Dermis microvascular lymphatic vessel endothelial cell (primary cell): Measurements from ENCODE around the gene NKD1. TPM values are rescaled to one million over a fixed set of nuclear protein-coding genes. Genes with fewer than 3 reads are reported as not detected.

ENCODE experiments used
- DNase-seq, 2 donors: peaks; one replicate each; pipeline versions ENCODE4 v3.0.0 to v3.0.0-alpha.2; 2010; ENCODE audit warnings: low read depth in 2 of 2
- total RNA-seq: library from RNA; depleted of rRNA; stranded (reverse); fragments of >200 nt; gene quantifications from 2 replicates; pipeline ENCODE4 v1.2.1, GENCODE V29; 2014

The NKD1 gene
- total RNA-seq, 1 donor from 2014 or later: under 0.01 TPM

DNA sequence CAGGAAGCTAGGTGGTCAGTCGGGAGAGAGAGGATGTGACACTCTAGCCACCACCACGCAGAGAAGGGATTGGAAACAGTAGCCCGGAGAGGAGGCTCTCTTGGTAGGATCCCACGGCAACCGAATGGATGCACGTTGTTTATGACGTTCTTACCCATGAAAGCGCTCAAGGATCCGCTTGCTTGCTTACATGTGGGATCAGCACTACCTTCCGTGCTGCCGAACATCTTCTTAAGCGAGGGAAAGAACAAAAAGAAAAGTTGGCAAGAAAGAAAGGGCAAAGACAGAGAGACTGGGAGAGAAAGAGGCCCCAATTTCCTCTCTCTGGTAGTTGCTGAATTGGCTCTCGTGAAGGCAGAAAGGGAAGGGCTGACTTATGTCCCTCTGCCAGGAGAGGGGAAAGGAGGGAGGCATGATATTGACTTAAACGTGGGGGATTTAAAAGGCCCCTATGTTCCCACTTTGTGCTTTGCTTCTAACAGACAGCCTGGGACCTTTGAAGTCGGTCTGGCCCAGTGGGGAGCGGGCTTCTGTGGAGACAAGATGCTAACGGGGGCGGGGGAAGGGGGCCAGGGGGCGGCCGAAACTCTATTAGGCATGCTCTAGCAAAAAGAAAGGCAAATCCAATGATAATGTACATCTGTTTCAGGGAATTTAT lies 97.5 kb downstream of the NKD1 start:
- no peak for DNase-seq

DNA sequence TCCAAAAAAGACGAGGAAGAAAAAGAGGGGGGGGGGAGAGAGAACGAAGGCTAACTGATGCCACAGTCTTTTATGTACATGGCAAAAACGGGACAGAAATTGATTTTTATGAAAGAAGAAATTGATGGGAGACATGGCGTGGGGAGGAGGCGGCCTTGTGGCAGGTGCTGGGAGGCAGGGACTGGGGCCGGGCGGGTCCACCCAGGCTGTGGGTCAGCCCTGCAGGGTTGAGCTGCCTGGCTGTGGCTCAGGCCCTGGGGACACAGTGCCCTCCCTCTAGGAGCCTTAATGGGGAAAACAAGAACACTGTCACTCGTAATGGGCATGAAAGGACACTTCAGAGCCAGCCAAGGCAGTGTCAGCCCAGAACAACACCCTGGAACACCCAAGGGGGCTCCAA lies 98.1 kb downstream of the NKD1 start:
- DNase-seq: no peak

DNA sequence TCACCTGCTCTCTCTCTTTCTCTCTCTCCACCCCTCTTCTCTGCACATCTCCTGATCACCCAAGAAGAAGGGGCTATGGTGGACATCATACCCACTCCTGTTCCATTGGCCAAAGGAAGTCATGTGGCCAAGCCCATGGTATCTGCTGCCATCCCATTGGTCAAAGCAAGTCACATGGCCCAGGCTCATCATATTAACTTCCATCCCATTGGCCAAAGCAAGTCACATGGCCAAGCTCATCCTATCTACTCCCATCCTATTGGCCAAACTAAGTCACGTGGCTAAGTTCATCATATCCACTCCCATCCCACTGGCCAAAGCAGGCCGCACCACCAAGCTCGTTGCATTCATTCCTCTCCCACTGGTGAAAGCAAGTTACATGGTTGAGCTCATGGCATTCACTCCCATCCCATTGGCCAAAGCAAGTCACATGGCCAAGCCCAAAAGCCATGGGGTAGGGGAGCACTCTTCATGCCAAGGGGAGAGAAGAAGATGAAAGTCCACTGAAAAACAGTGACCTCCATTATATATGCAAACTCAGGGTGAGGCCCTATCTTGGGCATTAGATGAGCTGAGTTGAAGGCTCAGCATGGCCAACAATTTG lies 103.7 kb downstream of the NKD1 start:
- no peak for DNase-seq

DNA sequence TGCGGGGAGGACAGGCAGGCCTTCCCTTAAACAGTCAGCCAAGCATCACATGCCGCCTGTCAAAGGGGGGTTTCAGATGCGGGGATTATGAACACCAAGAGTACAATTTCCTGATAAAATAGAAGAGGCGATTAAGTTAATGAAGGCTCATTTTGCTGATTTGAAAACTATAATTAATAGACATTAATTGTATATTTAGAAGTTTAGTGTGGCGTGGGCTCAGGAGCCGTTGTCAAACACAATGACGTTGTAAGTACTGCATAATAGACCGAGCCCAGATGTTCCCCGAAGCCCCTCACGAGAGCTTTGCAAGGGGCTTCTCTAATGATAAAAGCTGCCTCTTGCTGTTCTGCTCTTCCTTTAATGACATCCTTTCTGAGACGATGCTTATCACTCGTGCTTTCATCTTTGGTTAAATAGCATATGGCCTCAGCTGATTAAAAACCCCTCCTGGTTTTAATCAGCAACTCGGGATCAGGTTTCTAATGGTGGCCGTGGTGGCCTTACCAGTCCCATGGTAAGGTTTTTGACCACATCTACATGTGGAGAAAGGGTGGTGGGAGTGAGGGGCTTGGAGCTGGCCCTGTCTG lies 104.7 kb downstream of the NKD1 start:
- no peak for DNase-seq

DNA sequence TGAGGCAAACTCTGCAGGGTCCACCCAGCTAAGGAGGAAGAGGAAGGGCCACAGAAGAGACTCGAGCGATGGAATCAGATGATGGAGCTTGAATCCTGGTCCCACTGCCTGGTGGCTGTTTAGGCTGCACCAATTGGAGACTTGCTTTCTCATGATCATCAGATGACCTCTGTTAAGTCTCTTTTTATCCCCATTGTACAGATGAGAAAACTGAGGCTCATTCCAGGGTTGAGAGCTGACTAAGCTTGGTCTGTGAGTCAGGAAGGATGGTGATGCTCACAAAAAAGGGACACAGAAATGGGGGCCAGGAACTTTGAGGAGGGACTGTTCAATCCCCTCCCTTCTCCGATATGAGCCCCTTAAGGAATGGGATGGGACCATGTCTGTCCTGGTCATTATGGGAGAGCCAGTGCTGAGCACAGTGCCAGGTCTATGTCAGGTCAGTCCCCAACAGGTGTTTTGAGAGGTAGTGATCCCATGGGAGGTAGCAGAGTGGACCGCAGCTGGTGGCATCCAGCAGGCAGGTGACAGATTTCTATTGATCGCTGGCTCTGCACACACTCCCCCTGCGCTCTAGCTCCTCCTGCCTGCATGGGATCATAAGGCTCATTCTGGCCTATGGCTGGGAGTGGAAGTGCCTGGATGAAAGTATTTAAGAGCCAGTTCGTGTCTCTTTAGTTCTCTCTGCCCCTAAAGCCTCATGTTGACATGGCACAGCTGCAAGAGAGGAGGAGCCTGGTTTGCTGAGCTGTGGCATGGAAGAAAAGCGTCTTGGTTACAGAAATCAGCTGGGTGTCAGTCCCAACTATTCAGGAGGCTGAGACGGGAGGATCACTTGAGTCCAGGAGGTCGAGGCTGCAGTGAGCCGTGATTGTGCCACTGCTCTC lies 105.7 kb downstream of the NKD1 start:
- no peak for DNase-seq

DNA sequence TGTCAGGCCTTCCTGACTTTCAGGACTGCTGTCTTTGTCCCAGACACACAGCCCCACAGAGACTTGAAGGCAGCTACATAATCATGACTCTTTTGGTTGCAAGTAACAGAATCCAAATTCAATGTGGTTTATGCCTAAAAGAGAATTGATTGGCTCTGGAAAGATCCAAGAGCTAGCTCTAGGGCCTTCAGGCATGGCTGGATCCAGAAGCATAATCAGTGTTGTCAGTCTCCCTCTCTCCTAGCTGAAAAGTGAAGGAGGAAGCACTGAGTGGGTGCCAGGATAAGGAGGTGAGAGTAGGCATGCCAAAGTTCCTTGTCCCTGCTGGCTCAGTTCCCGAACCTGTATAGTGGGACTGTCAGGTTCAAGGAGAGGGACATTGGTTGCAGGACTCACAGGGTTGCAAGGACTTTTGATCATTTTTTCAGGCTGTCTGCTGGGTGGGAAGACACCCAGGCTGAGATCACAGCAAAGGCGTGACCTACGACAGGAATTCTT lies 107.4 kb downstream of the NKD1 start:
- DNase-seq: no peak

DNA sequence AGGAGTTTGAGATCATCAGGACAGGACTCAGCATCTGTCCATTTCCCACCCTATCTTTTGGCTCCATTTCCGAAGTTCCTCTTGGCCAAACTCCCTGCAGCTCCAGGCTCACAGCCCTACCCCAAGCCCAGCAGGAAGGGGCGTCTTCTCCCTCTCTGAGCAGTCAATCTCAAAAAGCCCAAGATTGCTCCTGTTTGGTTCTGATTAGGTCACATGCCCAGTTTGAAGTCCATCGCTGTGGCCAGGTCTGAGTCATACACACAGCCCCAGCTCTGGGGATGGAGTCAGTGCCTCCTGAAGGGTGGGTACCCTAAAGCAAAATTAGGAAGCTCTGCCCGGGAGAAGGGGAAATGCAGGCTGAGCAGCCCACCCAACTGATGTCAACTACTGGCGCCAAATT lies 109.0 kb downstream of the NKD1 start:
- DNase-seq: no peak

DNA sequence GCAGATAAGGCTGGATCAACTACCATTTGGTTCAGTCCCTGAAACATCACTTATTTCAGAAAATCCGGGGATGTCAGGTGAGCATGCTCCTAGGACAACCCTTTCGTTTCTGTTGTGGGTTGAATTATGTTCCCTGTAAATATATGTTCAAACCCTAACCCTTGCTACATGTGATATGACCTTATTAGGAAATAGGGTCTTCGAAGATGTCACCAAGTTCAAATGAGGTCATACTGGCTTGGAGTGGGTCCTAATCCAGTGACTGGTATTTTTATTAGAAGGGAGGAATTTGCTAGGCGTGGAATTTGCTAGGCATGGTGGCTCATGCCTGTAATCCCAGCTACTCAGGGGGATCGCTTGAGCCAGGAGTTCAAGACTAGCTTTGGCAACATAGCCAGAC lies 111.6 kb downstream of the NKD1 start:
- DNase-seq: no peak

DNA sequence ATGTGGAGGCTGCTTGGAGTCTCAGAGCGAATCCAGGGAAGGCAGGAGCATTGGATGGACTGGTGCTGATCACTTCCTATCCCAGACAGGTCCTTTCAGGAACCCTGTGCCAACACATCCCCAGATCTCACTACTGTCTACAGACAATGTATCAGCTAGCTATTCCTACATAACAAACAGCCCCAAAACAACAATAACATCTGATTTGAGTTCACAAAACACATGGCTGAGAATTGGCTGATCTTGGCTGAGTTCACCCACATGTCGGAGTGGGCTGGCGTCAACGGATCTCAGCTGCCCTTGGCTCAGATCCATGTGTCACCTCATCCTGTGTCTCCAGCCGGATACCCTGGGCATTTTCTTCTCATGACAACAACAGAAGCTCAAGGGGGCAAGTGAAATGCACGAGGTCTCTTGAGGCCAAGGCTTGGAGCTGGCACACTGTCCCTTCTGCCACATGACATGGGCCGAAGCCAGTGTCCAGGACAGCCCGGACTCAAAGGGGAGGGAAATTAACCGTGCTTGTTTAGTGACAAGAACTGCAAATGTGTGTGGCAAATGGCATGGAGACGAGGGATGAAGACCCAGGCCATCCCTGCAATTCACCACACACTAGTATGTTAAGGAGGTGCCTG lies 114.2 kb downstream of the NKD1 start:
- no peak for DNase-seq

DNA sequence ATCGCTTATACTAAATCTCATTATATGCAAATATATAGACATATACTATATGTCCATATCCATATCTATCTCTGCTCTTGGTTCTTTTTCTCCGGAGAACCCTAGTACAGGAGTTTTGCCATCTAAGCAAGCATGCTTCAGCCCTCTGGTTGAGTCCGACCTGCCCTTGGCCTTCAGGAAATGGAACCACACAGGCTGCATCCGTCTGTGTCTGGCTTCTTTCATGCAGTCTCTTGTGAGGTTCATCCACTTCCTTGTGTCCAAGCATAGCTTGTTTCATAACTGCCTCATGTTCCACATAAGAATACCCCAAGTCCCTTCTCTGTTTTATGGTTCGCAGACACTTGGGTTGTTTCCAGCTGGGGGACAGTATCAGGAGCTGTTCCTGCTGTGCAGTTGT lies 116.1 kb downstream of the NKD1 start:
- peak in 1 of 2 donors; percentile 9 for DNase-seq

DNA sequence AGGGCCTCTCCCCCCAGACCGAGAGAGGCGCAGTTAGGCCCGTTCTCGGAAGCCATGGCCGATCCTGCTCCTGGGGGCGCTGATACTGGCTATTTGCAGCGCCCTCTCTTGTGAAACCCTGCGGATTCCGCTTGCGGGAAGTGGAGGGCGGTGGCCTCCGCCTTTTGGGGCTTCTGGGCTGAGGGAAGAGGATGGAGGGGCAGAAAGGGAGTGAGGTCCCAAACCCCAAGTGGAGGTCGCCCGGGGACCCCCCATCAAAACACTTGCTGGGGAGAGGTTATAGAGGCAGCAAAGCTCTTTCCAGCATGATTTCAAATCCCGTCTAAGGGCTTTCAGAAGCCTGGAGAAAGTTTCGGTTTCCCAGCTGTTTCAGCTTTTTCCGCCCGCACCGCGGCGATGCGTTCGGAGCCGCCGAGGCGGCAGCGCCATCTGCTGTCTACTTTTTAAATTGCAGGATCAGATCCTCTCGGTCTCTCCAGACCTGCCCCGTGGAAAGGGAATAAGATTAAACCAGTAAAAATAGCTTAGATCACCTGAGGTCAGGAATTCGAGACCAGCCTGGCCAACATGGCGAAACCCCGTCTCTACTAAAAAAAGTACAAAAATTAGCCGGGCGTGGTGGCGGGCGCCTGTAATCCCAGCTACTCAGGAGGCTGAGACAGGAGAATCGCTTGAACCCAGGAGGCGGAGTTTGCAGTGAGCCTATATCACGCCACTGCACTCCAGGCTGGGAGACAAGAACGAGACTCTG lies 117.1 kb downstream of the NKD1 start:
- DNase-seq: peak; percentile 41 to 65

DNA sequence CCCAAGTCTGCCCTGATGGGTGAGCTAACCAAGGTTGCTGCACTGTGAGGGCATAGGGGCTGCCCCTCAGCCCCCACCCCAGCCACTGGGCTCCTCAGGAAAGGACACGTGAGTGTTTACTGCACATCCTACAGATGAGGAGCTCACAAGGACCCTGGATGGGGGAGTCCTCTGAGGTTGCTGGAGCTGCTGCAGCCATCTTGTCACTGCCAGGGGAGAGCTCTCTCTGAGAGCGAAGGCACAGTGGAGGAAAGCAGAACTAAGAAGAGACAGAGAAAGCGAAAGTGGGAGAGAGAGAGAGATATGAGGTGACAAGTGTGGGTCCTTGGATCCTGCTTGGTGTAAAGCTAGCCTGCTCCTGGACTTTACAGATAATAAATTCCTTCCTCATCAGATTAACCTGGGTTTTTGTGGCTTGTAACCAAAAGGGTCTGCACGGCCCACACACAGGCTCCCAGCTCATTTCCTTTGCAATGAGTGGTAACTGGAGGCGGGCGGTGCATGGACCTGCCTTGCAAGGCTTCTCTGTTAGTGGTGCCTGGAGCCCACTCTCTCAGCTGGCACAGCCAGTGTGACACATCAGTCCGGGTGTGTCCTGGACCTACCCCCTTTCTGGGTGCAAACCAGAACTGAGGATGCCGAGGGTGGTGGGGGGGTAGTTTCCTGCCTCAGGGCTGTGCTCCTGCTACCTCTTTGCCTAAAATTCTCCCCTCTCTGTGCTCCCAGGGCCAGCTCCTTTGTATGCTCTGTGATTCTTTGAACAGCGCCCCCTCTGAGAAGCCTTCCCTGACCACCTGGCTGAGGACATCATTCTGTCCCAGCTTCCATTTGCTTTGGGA lies 118.7 kb downstream of the NKD1 start:
- DNase-seq: no peak

DNA sequence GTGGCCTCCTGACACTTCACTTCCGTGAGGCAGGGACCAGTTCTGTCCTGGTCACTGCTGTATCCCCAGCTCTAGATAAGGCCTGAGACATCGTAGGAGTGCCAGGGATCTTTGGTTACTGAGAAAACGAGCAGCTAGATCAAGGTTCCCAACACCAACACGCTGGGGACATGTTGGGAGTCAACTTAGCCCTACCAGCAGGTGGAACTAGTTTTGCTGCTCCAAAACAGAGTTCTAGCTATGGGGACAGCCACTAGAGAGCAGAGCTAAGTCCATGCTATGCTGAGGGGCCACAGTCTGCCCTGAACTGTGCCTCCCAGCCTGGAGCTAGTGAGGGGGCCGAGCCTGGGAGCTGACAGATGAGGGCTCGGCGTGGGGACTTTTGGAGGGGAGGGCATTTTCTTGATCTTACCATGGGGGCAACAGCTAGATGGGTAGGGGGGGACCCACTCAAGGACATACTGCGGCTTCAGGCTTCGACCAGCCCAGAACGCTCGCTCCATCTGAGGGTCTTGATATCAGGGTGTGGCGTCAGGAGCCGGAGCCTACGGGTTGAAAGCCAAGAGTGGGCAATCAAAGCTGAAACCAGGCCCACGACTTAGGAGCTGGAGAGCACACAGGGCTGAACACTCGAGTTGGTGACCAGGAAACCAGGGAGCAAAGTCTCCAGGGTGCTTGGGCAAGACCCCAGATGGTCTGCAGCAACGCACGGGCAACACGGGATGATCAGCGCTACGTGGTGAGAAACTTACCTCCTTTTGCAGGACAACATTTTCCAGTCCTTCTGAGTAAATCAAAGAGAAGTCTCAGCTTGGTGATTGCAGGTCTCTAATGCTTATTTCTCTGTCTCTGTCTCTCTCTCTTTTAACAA lies 119.5 kb downstream of the NKD1 start:
- no peak for DNase-seq

DNA sequence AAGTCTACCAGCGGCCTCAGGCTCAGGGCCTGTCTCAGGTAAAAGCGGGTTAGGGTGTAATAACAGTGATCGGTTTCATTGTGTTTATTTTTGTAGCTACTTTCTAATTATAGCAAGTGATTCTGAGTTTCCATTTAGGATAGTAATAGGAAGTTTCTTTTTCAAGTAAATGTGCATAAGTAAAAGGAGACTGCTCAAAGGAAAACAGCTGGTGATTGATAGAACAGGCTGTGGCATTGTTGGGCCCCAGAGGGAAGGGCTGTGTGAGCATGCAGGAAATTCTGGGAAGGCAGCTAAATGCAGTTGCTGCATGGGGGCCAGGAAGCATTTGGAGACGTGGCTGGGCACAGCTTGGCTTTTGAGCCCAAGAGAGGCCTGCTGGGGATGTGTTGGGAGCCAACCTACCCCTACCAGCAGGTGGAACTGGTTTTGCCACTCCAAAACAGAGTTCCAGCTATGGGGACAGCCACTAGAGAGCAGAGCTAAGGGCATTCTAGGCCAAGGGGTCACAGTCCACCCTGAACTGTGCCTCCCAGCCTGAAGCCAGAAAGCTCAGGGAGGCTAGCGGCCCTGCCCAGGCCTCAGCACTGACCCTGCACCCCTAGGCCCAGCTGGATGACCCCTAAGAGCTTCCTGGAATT lies 120.3 kb downstream of the NKD1 start:
- no peak for DNase-seq

DNA sequence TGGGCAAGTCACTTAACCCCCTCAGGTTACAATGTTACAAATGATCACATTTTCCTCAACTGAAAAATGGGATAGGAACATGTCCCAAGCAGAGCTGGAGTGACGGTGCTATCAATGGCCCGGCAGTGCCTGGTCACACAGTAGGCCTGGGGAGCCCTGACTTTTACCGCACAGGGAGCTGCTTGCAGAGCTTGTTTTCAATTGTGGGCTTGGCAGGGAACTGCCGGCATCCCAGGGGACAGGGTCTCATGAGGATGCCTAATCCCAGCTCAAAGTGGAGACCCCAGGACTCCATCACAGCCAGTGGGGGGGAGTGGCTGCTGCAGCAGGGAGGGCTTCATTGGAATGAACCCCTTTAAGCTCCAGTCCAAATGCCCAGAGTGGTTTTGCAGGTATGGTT lies 121.5 kb downstream of the NKD1 start:
- no peak for DNase-seq

DNA sequence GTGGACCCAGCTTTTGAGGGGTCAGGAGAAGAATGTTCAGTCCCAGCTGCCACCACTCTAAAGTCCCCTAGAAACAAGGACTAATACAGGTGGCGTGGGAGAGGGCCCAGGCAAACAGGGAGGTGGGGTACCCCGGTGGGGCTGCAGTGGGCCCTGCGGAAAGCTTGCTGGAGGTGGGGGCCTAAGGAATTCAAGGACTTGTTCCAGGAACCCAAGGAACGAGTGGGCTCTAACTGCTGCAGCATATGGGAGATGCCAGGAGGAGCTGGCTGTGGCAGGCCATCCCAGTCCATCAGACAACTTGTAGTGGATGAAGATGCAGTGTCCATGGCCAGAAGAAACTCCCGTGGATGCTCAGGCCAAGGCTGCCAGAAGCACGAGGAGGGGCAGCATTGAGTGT lies 122.3 kb downstream of the NKD1 start:
- no peak for DNase-seq

DNA sequence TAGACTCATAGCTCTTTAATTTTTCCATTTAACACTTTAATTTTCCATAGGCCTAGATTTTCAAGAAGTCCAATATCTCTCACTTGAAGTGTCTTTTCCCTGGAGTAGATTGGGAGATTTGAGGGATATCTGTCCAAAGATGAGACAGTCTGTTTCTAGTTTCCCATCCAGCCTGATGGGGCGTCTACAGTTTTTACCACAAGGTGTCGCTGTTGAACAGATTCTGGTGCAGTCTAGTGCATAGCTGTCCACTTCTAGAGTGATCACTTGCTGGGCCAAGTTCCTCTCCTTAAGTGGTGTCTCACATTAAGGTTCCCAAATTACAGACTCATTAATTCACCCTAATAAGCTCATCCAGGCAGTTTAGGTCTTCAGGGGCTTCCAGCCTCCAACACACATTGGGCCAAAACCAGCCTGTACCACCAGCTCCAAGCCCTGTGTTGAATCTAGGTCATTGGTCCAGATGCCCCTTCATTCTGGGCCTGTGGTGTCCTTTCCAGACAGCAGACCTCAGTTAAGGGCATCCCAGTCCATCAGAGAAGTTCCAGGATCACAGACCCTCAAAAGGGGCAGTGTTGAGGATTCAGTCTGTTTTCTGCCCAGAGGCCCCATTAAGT lies 123.6 kb downstream of the NKD1 start:
- DNase-seq: peak in 1 of 2 donors; percentile 48
